Panc1 (cell line): ENCODE measurements around the gene DVL1. TPM values are rescaled to one million over a fixed set of nuclear protein-coding genes. Genes with fewer than 3 reads are reported as not detected.

ENCODE experiments used
- ATAC-seq: fragments of 200-7000 bp; cut with Tn5 transposase; 2 replicates; pipeline ENCODE4 v1.9.1; 2020; ENCODE audit warnings: mild to moderate bottlenecking, moderate library complexity
- BruUV-seq: library from RNA; stranded (reverse); fragments of 400-500 nt; replicated peaks from 2 replicates; lab custom pipeline; 2021; lab: Mats Ljungman, UMichigan
- CTCF ChIA-PET: fragments of 300-600 bp; sonication (Branson Sonifier 250); formaldehyde crosslinking; loops from one replicate; lab custom pipeline; 2022; ENCODE audit warnings: antibody characterized with exemption; lab: Charles Lee
- POLR2A ChIA-PET: fragments of 300-600 bp; sonication (Branson Sonifier 250); formaldehyde crosslinking; loops from one replicate; lab custom pipeline; 2022; ENCODE audit warnings: antibody characterized with exemption; lab: Charles Lee
- DNase-seq: peaks from one replicate; pipeline ENCODE4 v3.0.0-alpha.2; 2010; ENCODE audit warnings: low read depth, low spot score
- H3K27ac ChIP-seq: 2 replicates; pipeline ENCODE4 v1.5.1; 2011; ENCODE audit warnings: mild to moderate bottlenecking, low read length, inconsistent platforms
- H3K27me3 ChIP-seq: fragments of 200-500 bp; sonication (Bioruptor generic); 2 replicates; pipeline ENCODE4 v1.6.0; 2014; ENCODE audit warnings: low read length, inconsistent platforms; ENCODE audit not compliant: control insufficient read depth, insufficient read depth
- H3K36me3 ChIP-seq: fragments of 200-500 bp; sonication (Bioruptor generic); 2 replicates; pipeline ENCODE4 v1.5.1; 2014; ENCODE audit warnings: inconsistent platforms, mild to moderate bottlenecking, low read length, moderate library complexity; ENCODE audit not compliant: control insufficient read depth, insufficient read depth
- H3K4me1 ChIP-seq: 2 replicates; pipeline ENCODE4 v1.5.1; 2011; ENCODE audit warnings: inconsistent platforms, mild to moderate bottlenecking, low read length, moderate library complexity; ENCODE audit not compliant: control insufficient read depth, insufficient read depth
- H3K4me3 ChIP-seq, 2 experiments: 2 replicates each; pipeline ENCODE4 v1.5.1; 2011 to 2012; ENCODE audit warnings: low read depth in 2 of 2, low read length in 2 of 2, mild to moderate bottlenecking in 2 of 2, inconsistent platforms in 1 of 2, moderate library complexity in 1 of 2
- H3K9me3 ChIP-seq: fragments of 200-500 bp; sonication (Bioruptor generic); 2 replicates; pipeline ENCODE4 v1.5.1; 2014; ENCODE audit warnings: low read depth, mild to moderate bottlenecking, inconsistent platforms, low read length, moderate library complexity; ENCODE audit not compliant: control insufficient read depth, insufficient read depth
- CTCF ChIP-seq: fragments of 450-650 bp; IDR thresholded peaks from 2 replicates; pipeline ENCODE4 v1.5.1; 2017; ENCODE audit warnings: mild to moderate bottlenecking
- POLR2AphosphoS5 ChIP-seq: IDR thresholded peaks from 2 replicates; pipeline ENCODE4 v1.6.1; 2012; ENCODE audit warnings: mild to moderate bottlenecking, low read depth, low read length, moderate library complexity
- REST ChIP-seq, 2 experiments: IDR thresholded peaks; 2 replicates each; pipeline ENCODE4 v1.6.1; 2011 to 2012; ENCODE audit warnings: low read depth in 2 of 2, control low read depth in 1 of 2, low read length in 1 of 2, mild to moderate bottlenecking in 1 of 2, moderate library complexity in 1 of 2; ENCODE audit not compliant: insufficient read depth in 1 of 2
- SIN3A ChIP-seq: IDR thresholded peaks from 2 replicates; pipeline ENCODE4 v1.6.1; 2012; ENCODE audit warnings: low read depth, mild to moderate bottlenecking, low read length, moderate library complexity, borderline replicate concordance; ENCODE audit not compliant: insufficient read depth
- TCF7L2 ChIP-seq: IDR thresholded peaks from 2 replicates; pipeline ENCODE4 v1.6.1; 2011; ENCODE audit warnings: mild to moderate bottlenecking, low read depth, low read length, inconsistent platforms
- in situ Hi-C: cut with HindIII; loops from 2 replicates; pipeline ENCODE4 v1.10.0; 2016; ENCODE audit warnings: low sequenced_read_pairs, low pct_unique_long_range_greater_than_20kb
- intact Hi-C: fragments of 100-400 bp; cut with micrococcal nuclease; formaldehyde crosslinking; loops from one replicate; pipeline ENCODE4 v1.10.0; 2022; ENCODE audit not compliant: unreplicated experiment
- total RNA-seq: library from RNA; stranded (reverse); gene quantifications from one replicate; pipeline ENCODE4 v1.2.1, GENCODE V29; 2021; ENCODE audit not compliant: unreplicated experiment

DVL1 gene
- total RNA-seq, 1 experiment from 2014 or later = 144 TPM

GRCh38 chr1:1336931-1337792 is 12.1 kb downstream of the DVL1 start:
- ChIA-PET CTCF (no interaction called here), POLR2A (no interaction called here)
- H3K27me3 ChIP-seq = no peaks in the 10 kb centered on the region
- no peaks in the 10 kb centered on the region for H3K9me3 ChIP-seq
- H3K4me3 ChIP-seq = no peak overlapping the region
- H3K4me1 ChIP-seq = no peaks in the 10 kb centered on the region
- in situ Hi-C loops (no loop called here), intact Hi-C loops (no loop called here)
- ATAC-seq (no peak), DNase-seq (no peak)
- TF ChIP-seq CTCF (no peak), REST (IDR thresholded peaks at IDR 0.05; ENCODE audit: insufficient read depth in 1 of 2, low read depth in 2 of 2, low read length in 1 of 2) (no peak), TCF7L2 (no peak), SIN3A (no peak), POLR2AphosphoS5 (no peak)
- BruUV-seq = no TSS peak
- no peaks in the 10 kb centered on the region for H3K36me3 ChIP-seq
- H3K27ac ChIP-seq = no peak overlapping the region

- Histone ChIP-seq H3K27me3 (no peaks in the 10 kb centered on the region), H3K9me3 (no peaks in the 10 kb centered on the region), H3K4me1 (no peaks in the 10 kb centered on the region), H3K4me3 (no peak overlapping the region), H3K36me3 (no peaks in the 10 kb centered on the region), H3K27ac (no peak overlapping the region)
- no TSS peak for BruUV-seq
- DNase-seq = no peak
- no peak for TF ChIP-seq TCF7L2
- TF ChIP-seq CTCF = no peak
- no peak for TF ChIP-seq SIN3A
- no peak for TF ChIP-seq REST (IDR thresholded peaks at IDR 0.05; ENCODE audit: insufficient read depth in 1 of 2, low read depth in 2 of 2, low read length in 1 of 2)
- no peak for TF ChIP-seq POLR2AphosphoS5
- CTCF ChIA-PET = no interaction called here
- intact Hi-C loops (no loop called here), in situ Hi-C loops (no loop called here)
- POLR2A ChIA-PET = no interaction called here
- ATAC-seq = no peak
These were observed 12.8 kb downstream of the DVL1 start for GRCh38 chr1:1336446-1336845.
